Hepatocyte (in vitro differentiated cells): ENCODE results near the gene DNM3. TPM values are rescaled to one million over a fixed set of nuclear protein-coding genes. Genes with fewer than 3 reads are reported as not detected.

Source experiments
- DNase-seq: peaks from one replicate; pipeline ENCODE4 v3.0.0-alpha.2; 2016; ENCODE audit warnings: low spot score
- H2AFZ ChIP-seq: fragments of 200-600 bp; sonication (generic); 2 replicates; pipeline ENCODE4 v1.6.0; 2016; ENCODE audit warnings: antibody characterized with exemption, mild to moderate bottlenecking
- H3K27ac ChIP-seq: fragments of 200-600 bp; sonication (generic); 2 replicates; pipeline ENCODE4 v1.5.1; 2016; ENCODE audit warnings: mild to moderate bottlenecking
- H3K27me3 ChIP-seq: fragments of 200-600 bp; sonication (generic); 2 replicates; pipeline ENCODE4 v1.6.1; 2016
- H3K36me3 ChIP-seq: fragments of 200-600 bp; sonication (generic); replicated peaks from 2 replicates; pipeline ENCODE4 v1.5.1; 2016; ENCODE audit warnings: low read depth; ENCODE audit not compliant: insufficient read depth
- H3K4me1 ChIP-seq: fragments of 200-600 bp; sonication (generic); 2 replicates; pipeline ENCODE4 v1.5.1; 2016; ENCODE audit warnings: mild to moderate bottlenecking, moderate library complexity; ENCODE audit not compliant: insufficient read depth
- H3K4me2 ChIP-seq: fragments of 200-600 bp; sonication (generic); 2 replicates; pipeline ENCODE4 v1.6.0; 2016
- H3K4me3 ChIP-seq: fragments of 200-600 bp; sonication (generic); 2 replicates; pipeline ENCODE4 v1.5.1; 2016; ENCODE audit warnings: mild to moderate bottlenecking
- H3K79me2 ChIP-seq: fragments of 200-600 bp; sonication (generic); 2 replicates; pipeline ENCODE4 v1.6.0; 2017; ENCODE audit warnings: mild to moderate bottlenecking
- H3K9me2 ChIP-seq: fragments of 200-600 bp; sonication (generic); replicated peaks from 2 replicates; pipeline ENCODE4 v1.6.0; 2017; ENCODE audit warnings: mild to moderate bottlenecking; ENCODE audit not compliant: insufficient read depth
- H3K9me3 ChIP-seq: fragments of 200-600 bp; sonication (generic); 2 replicates; pipeline ENCODE4 v1.5.1; 2016; ENCODE audit warnings: low read depth, mild to moderate bottlenecking
- H4K20me1 ChIP-seq: fragments of 200-600 bp; sonication (generic); 2 replicates; pipeline ENCODE4 v1.6.0; 2016; ENCODE audit warnings: mild to moderate bottlenecking; ENCODE audit not compliant: insufficient read depth, poor library complexity, severe bottlenecking
- CTCF ChIP-seq: fragments of 200-600 bp; sonication (generic); IDR thresholded peaks from 2 replicates; pipeline ENCODE4 v1.5.1; 2016; ENCODE audit warnings: antibody characterized with exemption, mild to moderate bottlenecking; ENCODE audit not compliant: poor library complexity
- EZH2 ChIP-seq: fragments of 200-600 bp; sonication (generic); IDR thresholded peaks from 2 replicates; pipeline ENCODE4 v1.6.1; 2016; ENCODE audit warnings: antibody characterized with exemption, mild to moderate bottlenecking, borderline replicate concordance
- EZH2phosphoT487 ChIP-seq: fragments of 200-600 bp; sonication (generic); IDR thresholded peaks from one replicate; pipeline ENCODE4 v1.6.1; 2018; ENCODE audit warnings: antibody characterized with exemption, mild to moderate bottlenecking, low read depth, moderate library complexity; ENCODE audit not compliant: unreplicated experiment, severe bottlenecking
- WGBS: methylation state at CpG from one replicate; pipeline ENCODE4 v1.1.6; 2016; ENCODE audit warnings: low lambda C conversion rate; ENCODE audit errors: missing lambda C conversion rate; 5-methylcytosine and 5-hydroxymethylcytosine counted together
- polyA plus RNA-seq: library from polyadenylated mRNA; unstranded; fragments of >200 nt; fragmentation: Nextera tagmentation; extraction: Ambion mirVana; gene quantifications from 2 replicates; pipeline ENCODE4 v1.2.1, GENCODE V29; 2016
- total RNA-seq: library from RNA; depleted of rRNA; stranded (reverse); fragments of >200 nt; gene quantifications from 2 replicates; pipeline ENCODE4 v1.2.3, GENCODE V29; 2014

Gene DNM3
- total and polyA plus RNA-seq, 2 experiments from 2014 or later, result 1.5 TPM; not detected in 1

- 36% methylated on average over 11 of the region's 11 CpGs for WGBS
- no peaks in the 10 kb centered on the region for H3K27me3 ChIP-seq
- no peak for TF ChIP-seq EZH2
- TF ChIP-seq CTCF, result no peak
- TF ChIP-seq EZH2phosphoT487, result no peak
- peak overlapping the region; percentile 85 for H3K27ac ChIP-seq
- H3K36me3 ChIP-seq, result no peaks in the 10 kb centered on the region
- H3K4me3 ChIP-seq, result no peak overlapping the region
- no peaks in the 10 kb centered on the region for H3K9me2 ChIP-seq
- no peaks in the 10 kb centered on the region for H4K20me1 ChIP-seq
- peaks cover 3% of the 10 kb centered on the region for H3K9me3 ChIP-seq
- peak overlapping the region; percentile 14 for H2AFZ ChIP-seq
- peak overlapping the region; percentile 58 for H3K4me2 ChIP-seq
- no peaks in the 10 kb centered on the region for H3K79me2 ChIP-seq
- DNase-seq, result peak; percentile 43
- H3K4me1 ChIP-seq, result peaks cover 18% of the 10 kb centered on the region
These were observed 502.2 kb downstream of the DNM3 start for GRCh38 chr1:172343240-172344160.

GRCh38 chr1:172344444-172344843 lies 503.1 kb downstream of the DNM3 start:
- no peaks in the 10 kb centered on the region for H3K36me3 ChIP-seq
- H3K9me2 ChIP-seq, result no peaks in the 10 kb centered on the region
- TF ChIP-seq EZH2 (no peak), EZH2phosphoT487 (no peak), CTCF (no peak)
- H3K4me3 ChIP-seq, result no peak overlapping the region
- H3K4me2 ChIP-seq, result peak overlapping the region; percentile 58
- H3K4me1 ChIP-seq, result peaks cover 18% of the 10 kb centered on the region
- H3K79me2 ChIP-seq, result no peaks in the 10 kb centered on the region
- WGBS, result 88% methylated on average over 7 of the region's 7 CpGs
- no peak for DNase-seq
- no peaks in the 10 kb centered on the region for H3K27me3 ChIP-seq
- H4K20me1 ChIP-seq, result no peaks in the 10 kb centered on the region
- peaks cover 3% of the 10 kb centered on the region for H3K9me3 ChIP-seq
- peak overlapping the region; percentile 8 for H2AFZ ChIP-seq
- H3K27ac ChIP-seq, result peak overlapping the region; percentile 85

GRCh38 chr1:172345077-172345476 lies 503.8 kb downstream of the DNM3 start:
- H2AFZ ChIP-seq, result no peak overlapping the region
- WGBS, result 84% methylated on average over 1 of the region's 1 CpG
- no peak overlapping the region for H3K4me3 ChIP-seq
- no peaks in the 10 kb centered on the region for H3K79me2 ChIP-seq
- no peaks in the 10 kb centered on the region for H3K36me3 ChIP-seq
- TF ChIP-seq EZH2phosphoT487 (no peak), EZH2 (no peak), CTCF (no peak)
- no peaks in the 10 kb centered on the region for H3K27me3 ChIP-seq
- H3K9me3 ChIP-seq, result peaks cover 3% of the 10 kb centered on the region
- no peak overlapping the region for H3K4me2 ChIP-seq
- no peak for DNase-seq
- H3K9me2 ChIP-seq, result no peaks in the 10 kb centered on the region
- no peak overlapping the region for H3K27ac ChIP-seq
- no peaks in the 10 kb centered on the region for H4K20me1 ChIP-seq
- peaks cover 18% of the 10 kb centered on the region for H3K4me1 ChIP-seq
